Left colon (tissue), 2 donors: Measurements from ENCODE around the gene CLDN12. TPM values are rescaled to one million over a fixed set of nuclear protein-coding genes. Genes with fewer than 3 reads are reported as not detected.

ENCODE experiments used
- ATAC-seq: fragments of 200-7000 bp; cut with Tn5 transposase; one replicate; pipeline ENCODE4 v1.9.1; 2020; ENCODE audit warnings: mild to moderate bottlenecking, moderate library complexity
- DNase-seq, 2 donors: peaks; one replicate each; pipeline ENCODE4 v3.0.0-alpha.2; 2020
- intact Hi-C, 2 donors: fragments of 100-400 bp; cut with DNase I in 1 of 2; cut with micrococcal nuclease in 1 of 2; formaldehyde crosslinking; loops; one replicate each; pipeline versions ENCODE4 v1.11.2 to v1.14.0; 2022; cut with DNase I, micrococcal nuclease
- long read RNA-seq: library from polyadenylated mRNA; unstranded; transcript quantifications from one replicate; pipeline ENCODE4 v2.0.0, GENCODE V29; 2021
- total RNA-seq, 2 donors: library from RNA; stranded (reverse); fragmentation: NEBNext Ultra II Directional; extraction: Animal tissue kit (Norgen Biotek cat#: 25700); gene quantifications; one replicate each; pipeline ENCODE4 v1.2.1, GENCODE V29; 2021
- donor health status: DM: no; HTN: no; CAD: no.
- donor health status: DM: yes; HTN: yes; CAD: no.

CLDN12 gene
- 10 to 100 TPM; 68.2 to 71.1 TPM for total RNA-seq
- long read RNA-seq, transcript CLDN12-201 (3 exons, 3,565 nt) = major isoform, 47 of 75 reads
- long read RNA-seq, partial matches to known transcripts = 19 of 75 reads
- long read RNA-seq, other reads (novel, unspliced or antisense) = 3 of 75 reads

- DNase-seq (peak; percentile 87 to 91), ATAC-seq (peak; percentile 95)
- intact Hi-C loops = no loop called here
Measured at GRCh38 chr7:90403174-90404113, at the start of gene CLDN12. TSS of gene CLDN12 (plus strand) at chr7:90403461. CDS start at chr7:90412677, 9,216 bp downstream.

DNA sequence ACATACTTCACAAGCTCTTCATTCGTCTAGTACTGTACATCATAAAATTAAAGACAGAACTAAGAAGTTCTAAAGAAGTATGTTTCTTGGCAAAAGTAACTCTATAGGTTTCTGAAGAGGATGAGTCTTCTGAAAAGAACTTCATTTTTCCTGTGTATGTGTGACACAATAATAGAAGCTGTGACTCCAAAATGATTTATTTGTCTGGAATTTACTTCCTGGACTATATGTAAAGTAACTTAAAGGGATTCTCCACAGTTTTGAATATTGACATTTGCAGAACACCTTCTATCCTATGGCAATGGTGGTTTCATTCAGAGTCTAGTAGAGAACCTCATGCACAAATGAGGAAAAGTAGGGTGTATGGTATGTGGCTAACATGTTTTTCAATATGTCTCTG is 19.8 kb upstream of the CLDN12 start:
- DNase-seq (no peak), ATAC-seq (no peak)
- intact Hi-C loops = no loop called here

GRCh38 chr7:90383861-90384260 is 19.4 kb upstream of the CLDN12 start:
- ATAC-seq (no peak), DNase-seq (no peak)
- intact Hi-C loops = no loop called here

DNA sequence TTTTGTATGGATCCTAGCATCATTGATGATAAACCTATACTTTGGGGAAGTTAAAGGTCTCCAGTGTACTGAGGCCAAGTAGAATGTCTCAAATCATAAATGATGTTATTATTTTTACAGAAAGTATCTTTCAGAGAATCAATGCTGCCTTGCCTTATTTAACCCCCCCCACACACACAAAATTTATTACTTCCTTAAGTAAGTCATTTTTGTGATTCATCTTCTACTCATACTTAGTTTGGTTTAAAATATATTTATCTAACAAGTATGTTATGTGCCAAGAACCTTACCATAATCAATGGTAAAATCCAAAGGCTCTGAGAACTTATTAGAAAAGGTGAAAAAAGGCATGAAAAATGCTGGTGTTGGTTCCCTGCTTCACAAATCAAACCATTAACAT is 18.8 kb upstream of the CLDN12 start:
- DNase-seq (no peak), ATAC-seq (no peak)
- intact Hi-C loops = no loop called here

- ATAC-seq (no peak), DNase-seq (no peak)
- intact Hi-C loops = no loop called here
Measured at GRCh38 chr7:90387470-90388240, 15.6 kb upstream of the CLDN12 start.

DNA sequence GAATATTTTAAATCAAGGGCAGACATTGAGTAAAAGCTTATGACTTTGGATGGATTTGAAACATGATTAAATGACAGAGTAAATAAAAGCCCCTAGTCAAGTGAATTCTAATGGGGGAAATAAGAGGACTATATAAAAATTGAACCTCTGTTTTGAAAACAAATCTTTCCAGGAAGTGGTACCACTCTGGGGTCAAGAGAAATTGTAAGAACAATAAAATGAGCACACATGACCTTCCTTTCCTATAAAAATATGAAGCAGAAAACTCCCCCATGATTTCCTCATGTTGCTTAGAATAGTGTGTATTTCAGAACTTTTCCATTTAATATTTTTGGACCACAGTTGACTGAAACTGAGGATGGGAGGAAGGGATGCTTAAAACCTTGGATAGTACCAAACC is 12.3 kb upstream of the CLDN12 start:
- DNase-seq = no peak
- ATAC-seq = no peak
- intact Hi-C loops = no loop called here

DNA sequence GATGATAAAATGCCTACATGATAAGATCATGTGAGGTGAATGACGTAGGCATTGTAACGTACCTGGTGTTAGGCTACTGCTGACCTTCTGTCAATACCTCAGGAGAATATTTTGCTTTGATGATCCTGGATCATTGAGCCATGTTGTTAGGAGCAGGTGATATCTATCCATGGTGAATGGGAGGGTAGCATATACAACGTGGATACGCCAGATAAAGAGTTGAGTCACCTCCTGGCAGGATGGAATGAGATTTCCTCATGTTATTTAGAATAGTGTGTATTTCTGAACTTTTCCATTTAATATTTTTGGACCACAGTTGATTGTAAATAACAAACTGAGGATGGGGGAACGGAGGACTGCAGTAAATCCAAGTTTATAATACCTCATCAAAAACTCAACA is 11.8 kb upstream of the CLDN12 start:
- DNase-seq (no peak), ATAC-seq (no peak)
- intact Hi-C loops = no loop called here

GRCh38 chr7:90396420-90396819 is 6.8 kb upstream of the CLDN12 start:
- ATAC-seq = no peak
- intact Hi-C loops = no loop called here
- DNase-seq = no peak

DNA sequence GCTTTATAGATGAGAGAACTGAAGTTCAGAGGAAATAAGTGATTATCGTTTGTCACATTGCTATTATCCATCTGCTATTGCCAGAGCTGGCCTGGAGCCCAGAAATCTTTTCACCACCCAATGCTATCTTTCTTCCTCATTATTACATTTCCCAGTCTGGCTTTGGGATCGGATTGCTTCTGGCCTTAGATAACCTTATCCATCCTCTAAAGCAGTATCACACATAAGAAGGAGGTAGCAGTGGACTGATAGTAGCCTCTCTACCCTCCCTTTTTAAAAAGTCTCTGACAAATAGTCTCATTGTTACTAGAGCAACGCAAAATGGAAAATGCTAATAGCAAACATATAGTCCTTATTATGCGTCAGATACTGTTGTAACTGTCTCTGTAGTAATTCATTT is 1.3 kb upstream of the CLDN12 start:
- intact Hi-C loops = no loop called here
- peak; percentile 59 for DNase-seq

DNA sequence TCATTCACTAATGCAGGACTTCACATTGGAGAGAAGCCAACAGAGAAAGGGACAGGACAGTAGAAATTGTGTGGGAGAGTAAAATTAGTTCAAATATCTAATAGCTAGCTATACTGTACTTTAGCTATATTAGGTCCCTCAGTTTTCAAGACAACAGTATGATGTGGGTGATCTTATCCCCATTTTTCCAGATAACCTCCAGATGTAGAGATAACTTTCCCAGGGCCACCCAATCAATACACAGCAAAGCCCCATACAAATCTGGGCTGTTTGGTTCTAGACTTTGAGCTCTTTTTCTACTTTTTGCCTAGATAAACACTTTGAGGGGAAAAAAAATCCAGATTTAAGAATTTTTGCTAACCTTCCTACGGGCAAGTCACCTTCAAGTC is 482 bp upstream of the CLDN12 start:
- peak; percentile 4 for ATAC-seq
- DNase-seq = no peak
- intact Hi-C loops = no loop called here

More for the DNA sequence above, 1.3 kb upstream of the CLDN12 start:
- ATAC-seq = peak; percentile 53

GRCh38 chr7:90404777-90405176 is 1.5 kb downstream of the CLDN12 start:
- no peak for ATAC-seq
- intact Hi-C loops = no loop called here
- no peak for DNase-seq

- intact Hi-C loops = no loop called here
- no peak for ATAC-seq
- no peak for DNase-seq
Measured at GRCh38 chr7:90407484-90407821, 4.2 kb downstream of the CLDN12 start.

- intact Hi-C loops = no loop called here
- no peak for ATAC-seq
- DNase-seq = no peak
Measured at GRCh38 chr7:90408142-90408541, 4.9 kb downstream of the CLDN12 start.

GRCh38 chr7:90409667-90410066 is 6.4 kb downstream of the CLDN12 start:
- intact Hi-C loops = no loop called here
- ATAC-seq (peak; percentile 73), DNase-seq (peak; percentile 9 to 51)

DNA sequence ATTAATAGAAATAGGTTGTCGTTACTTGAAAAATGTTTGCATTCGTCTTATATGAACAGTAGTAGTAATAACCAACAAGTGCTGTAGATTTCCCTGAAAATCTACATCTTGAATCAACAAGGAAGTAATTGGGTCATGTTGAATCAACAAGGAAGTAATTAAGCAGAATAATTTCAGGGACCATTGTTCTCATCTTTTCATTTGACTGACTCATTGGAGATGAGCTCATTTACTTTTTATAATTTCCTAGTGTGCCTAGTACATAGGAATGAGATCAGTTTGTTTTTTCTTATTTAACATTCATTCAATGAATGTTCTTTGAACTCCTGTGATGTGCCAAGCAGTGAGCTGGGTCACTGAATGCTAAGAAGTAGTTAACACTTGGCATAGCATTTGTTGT is 8.2 kb downstream of the CLDN12 start:
- ATAC-seq (peak; percentile 81), DNase-seq (no peak)
- intact Hi-C loops = no loop called here

DNA sequence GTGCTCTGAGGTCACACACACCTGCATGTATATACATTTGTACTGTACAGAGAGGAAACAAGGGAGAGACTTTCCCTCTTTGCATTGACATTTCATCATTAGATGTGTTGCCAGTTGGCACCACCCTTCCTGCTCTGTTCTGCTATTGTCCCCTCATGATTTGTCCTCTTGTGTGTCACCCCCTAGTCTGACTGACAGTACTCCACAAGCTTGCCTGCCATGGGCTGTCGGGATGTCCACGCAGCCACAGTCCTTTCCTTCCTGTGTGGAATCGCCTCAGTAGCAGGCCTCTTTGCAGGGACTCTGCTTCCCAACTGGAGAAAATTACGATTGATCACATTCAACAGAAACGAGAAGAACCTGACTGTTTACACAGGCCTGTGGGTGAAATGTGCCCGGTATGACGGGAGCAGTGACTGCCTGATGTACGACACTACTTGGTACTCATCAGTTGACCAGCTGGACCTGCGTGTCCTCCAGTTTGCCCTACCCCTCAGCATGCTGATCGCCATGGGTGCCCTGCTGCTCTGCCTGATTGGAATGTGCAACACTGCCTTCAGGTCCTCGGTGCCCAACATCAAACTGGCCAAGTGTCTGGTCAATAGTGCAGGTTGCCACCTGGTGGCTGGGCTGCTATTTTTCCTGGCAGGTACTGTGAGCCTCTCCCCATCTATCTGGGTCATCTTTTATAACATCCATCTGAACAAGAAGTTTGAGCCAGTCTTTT is 9.4 kb downstream of the CLDN12 start:
- ATAC-seq = peak; percentile 70
- intact Hi-C loops = no loop called here
- DNase-seq = peak; percentile 69 to 82

DNA sequence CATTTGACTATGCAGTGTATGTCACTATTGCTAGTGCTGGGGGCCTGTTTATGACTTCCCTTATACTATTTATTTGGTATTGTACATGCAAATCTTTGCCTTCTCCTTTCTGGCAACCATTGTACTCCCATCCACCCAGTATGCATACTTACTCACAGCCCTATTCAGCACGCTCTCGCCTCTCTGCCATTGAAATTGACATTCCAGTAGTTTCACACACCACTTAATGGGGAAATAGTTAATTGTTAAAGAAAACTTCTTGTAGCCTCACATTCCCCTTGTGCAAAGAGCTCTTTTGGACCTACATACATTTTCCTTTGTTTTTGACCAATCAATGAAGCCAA is 9.9 kb downstream of the CLDN12 start:
- DNase-seq (no peak), ATAC-seq (no peak)
- intact Hi-C loops = no loop called here

DNA sequence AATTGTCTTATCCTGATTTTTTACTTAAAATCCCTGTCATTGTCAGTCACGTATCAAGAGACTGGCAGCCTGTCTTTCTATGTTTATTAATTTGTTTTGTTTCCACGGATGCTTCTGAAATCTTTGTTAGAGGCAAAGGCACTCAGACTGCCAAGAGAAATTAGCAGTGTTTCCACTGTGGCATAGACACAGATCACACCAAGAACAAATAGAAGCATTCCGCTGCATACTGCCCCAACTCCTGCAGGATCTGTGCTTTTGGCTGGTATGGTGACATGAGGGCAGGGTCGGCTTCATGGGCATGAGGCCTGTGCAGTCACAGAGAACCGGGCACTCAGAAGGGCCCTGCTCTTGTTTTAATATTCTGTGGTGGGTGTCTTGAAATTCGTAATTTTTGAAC is 18.4 kb downstream of the CLDN12 start:
- intact Hi-C loops = loop anchor here in 1 of 2 donors (10.0 kb wide), 1 partner anchor 107 kb away; no protein-coding TSS in a partner anchor
- ATAC-seq (no peak), DNase-seq (no peak)

DNA sequence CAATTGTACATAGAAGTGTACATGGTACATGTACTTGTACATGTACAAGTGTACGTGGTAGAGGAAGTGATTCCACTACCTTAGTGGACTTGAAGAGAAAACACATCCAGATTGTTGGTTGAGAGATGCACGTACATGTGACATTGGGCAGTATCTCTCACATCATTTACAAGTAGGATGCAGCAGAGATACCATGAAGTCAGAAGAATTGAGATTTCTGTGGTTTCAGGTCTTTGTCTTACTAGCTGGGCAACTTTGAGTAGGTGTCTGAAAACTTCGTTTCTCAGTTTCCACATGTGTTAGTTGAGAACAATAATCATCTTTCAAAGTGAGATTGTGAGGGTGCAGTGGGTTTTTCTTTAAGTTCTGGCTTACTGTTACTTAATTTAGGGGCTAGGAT is 21.5 kb downstream of the CLDN12 start:
- no peak for DNase-seq
- ATAC-seq = no peak
- intact Hi-C loops = loop anchor here in 1 of 2 donors (5.0 to 10.0 kb wide), 3 partner anchors 110 to 272 kb away; partner anchors contain the start of genes STEAP1 and STEAP2
